Adrenal gland (tissue), 5 donors: ENCODE measurements around the gene CDHR2.

Source experiments
- POLR2A ChIP-seq, 2 donors: fragments of 450-650 bp; IDR thresholded peaks; one replicate each; pipeline ENCODE4 v1.6.1; 2017; ENCODE audit warnings: antibody characterized with exemption in 2 of 2, mild to moderate bottlenecking in 2 of 2, moderate library complexity in 1 of 2
- TF ChIP-seq, protein P1 (sequence below), 6 experiments: fragments of 450-650 bp in 4 of 6; fragments of 200-600 bp in 2 of 6; sonication (generic) in 1 of 6; IDR thresholded peaks; 1 replicate in 5 of 6; 2 replicates in 1 of 6; pipeline versions ENCODE4 v1.5.1 to v1.8.0; 2016 to 2021; ENCODE audit warnings: antibody characterized with exemption in 6 of 6, mild to moderate bottlenecking in 2 of 6, moderate library complexity in 1 of 6
- donor health status: DM: no; HTN: no; CAD: no.

DNA sequence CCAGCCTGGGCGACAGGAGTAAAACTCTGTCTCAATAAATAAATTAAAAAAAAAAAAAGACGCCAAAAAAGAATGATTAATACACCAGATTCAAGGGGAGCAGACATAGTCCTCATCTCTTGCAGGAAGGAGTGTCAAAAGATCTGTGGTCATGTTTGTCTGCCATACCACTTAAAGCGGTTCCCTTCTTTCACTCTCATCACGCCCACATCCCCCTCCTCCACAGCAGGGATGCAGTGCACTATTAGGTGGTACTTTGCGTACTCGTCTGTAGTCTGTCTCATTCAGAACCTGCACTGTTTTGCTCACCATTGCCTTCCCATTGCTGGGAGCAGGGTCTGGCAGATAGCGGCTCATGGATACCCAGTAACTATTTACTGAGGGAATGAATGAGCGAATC, 11.2 kb downstream of the CDHR2 start:
- no peak for TF ChIP-seq POLR2A (IDR thresholded peaks at IDR 0.05)
- TF ChIP-seq, protein P1, sequence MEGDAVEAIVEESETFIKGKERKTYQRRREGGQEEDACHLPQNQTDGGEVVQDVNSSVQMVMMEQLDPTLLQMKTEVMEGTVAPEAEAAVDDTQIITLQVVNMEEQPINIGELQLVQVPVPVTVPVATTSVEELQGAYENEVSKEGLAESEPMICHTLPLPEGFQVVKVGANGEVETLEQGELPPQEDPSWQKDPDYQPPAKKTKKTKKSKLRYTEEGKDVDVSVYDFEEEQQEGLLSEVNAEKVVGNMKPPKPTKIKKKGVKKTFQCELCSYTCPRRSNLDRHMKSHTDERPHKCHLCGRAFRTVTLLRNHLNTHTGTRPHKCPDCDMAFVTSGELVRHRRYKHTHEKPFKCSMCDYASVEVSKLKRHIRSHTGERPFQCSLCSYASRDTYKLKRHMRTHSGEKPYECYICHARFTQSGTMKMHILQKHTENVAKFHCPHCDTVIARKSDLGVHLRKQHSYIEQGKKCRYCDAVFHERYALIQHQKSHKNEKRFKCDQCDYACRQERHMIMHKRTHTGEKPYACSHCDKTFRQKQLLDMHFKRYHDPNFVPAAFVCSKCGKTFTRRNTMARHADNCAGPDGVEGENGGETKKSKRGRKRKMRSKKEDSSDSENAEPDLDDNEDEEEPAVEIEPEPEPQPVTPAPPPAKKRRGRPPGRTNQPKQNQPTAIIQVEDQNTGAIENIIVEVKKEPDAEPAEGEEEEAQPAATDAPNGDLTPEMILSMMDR (IDR thresholded peaks at IDR 0.05), result no peak
